ENCODE measurements around the gene MAGEA2. TPM values are rescaled to one million over a fixed set of nuclear protein-coding genes. Genes with fewer than 3 reads are reported as not detected.
"Not testable (repeated sequence)": the region's sequence is repeated elsewhere in the genome, so short reads cannot be mapped to it uniquely, and the experiment has no call there.

Gene MAGEA2
- polyA plus RNA-seq, 2 donors = not detected

- not testable (repeated sequence) for H3K4me3 ChIP-seq (ENCODE audit: low read depth in 1 of 2, low read length in 2 of 2); H3K36me3 ChIP-seq (ENCODE audit: control insufficient read depth in 2 of 2, insufficient read depth in 2 of 2, low read length in 1 of 2); H3K27ac ChIP-seq (ENCODE audit: low read depth in 2 of 2, low read length in 1 of 2); H3K27me3 ChIP-seq (ENCODE audit: control insufficient read depth in 1 of 2, insufficient read depth in 2 of 2, low read length in 2 of 2); H3K4me1 ChIP-seq (ENCODE audit: control insufficient read depth in 2 of 2, insufficient read depth in 2 of 2, low read length in 1 of 2); H3K9me3 ChIP-seq (ENCODE audit: control insufficient read depth in 2 of 2, insufficient read depth in 1 of 2, low read depth in 1 of 2, low read length in 1 of 2)
- WGBS, 2 donors = no CpG with 5 or more reads among the region's 2 CpGs
Measured at GRCh38 chrX:152709173-152709572, 44.5 kb downstream of the MAGEA2 start, which contains the start of gene CSAG2. Gene CSAG2, minus strand, starts transcription at chrX:152709273. Its CDS starts 161 bp downstream, at chrX:152709112.

GRCh38 chrX:152706500-152706899 is 47.1 kb downstream of the MAGEA2 start:
- WGBS, 2 donors = 91% methylated on average over 4 of the region's 7 CpGs
- H3K4me3 ChIP-seq (ENCODE audit: low read depth in 1 of 2, low read length in 2 of 2) = not testable (repeated sequence)

DNA sequence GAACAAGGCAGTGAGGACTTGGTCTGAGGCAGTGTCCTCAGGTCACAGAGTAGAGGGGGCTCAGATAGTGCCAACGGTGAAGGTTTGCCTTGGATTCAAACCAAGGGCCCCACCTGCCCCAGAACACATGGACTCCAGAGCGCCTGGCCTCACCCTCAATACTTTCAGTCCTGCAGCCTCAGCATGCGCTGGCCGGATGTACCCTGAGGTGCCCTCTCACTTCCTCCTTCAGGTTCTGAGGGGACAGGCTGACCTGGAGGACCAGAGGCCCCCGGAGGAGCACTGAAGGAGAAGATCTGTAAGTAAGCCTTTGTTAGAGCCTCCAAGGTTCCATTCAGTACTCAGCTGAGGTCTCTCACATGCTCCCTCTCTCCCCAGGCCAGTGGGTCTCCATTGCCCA is 53.3 kb downstream of the MAGEA2 start:
- H3K9me3 ChIP-seq (ENCODE audit: control insufficient read depth in 2 of 2, insufficient read depth in 1 of 2, low read depth in 1 of 2, low read length in 1 of 2); H3K4me1 ChIP-seq (ENCODE audit: control insufficient read depth in 2 of 2, insufficient read depth in 2 of 2, low read length in 1 of 2); H3K4me3 ChIP-seq (ENCODE audit: low read depth in 1 of 2, low read length in 2 of 2); H3K27me3 ChIP-seq (ENCODE audit: control insufficient read depth in 1 of 2, insufficient read depth in 2 of 2, low read length in 2 of 2); H3K27ac ChIP-seq (ENCODE audit: low read depth in 2 of 2, low read length in 1 of 2); H3K36me3 ChIP-seq (ENCODE audit: control insufficient read depth in 2 of 2, insufficient read depth in 2 of 2, low read length in 1 of 2): not testable (repeated sequence)
- 87 to 93% methylated on average over 3 to 4 of the region's 5 CpGs for WGBS, 2 donors

More at GRCh38 chrX:152706500-152706899, 47.1 kb downstream of the MAGEA2 start:
- not testable (repeated sequence) for H3K9me3 ChIP-seq (ENCODE audit: control insufficient read depth in 2 of 2, insufficient read depth in 1 of 2, low read depth in 1 of 2, low read length in 1 of 2); H3K27me3 ChIP-seq (ENCODE audit: control insufficient read depth in 1 of 2, insufficient read depth in 2 of 2, low read length in 2 of 2); H3K4me1 ChIP-seq (ENCODE audit: control insufficient read depth in 2 of 2, insufficient read depth in 2 of 2, low read length in 1 of 2); H3K27ac ChIP-seq (ENCODE audit: low read depth in 2 of 2, low read length in 1 of 2); H3K36me3 ChIP-seq (ENCODE audit: control insufficient read depth in 2 of 2, insufficient read depth in 2 of 2, low read length in 1 of 2)

Other genes with a start within 250 kb of the MAGEA2 start
- gene GABRQ, start 115.9 kb downstream of the MAGEA2 start, polyA plus RNA-seq = under 1 TPM; 0.28 to 0.60 TPM
- not detected for gene MAGEA3, start 55.0 kb downstream of the MAGEA2 start, polyA plus RNA-seq
- not detected for gene CSAG2, start 44.6 kb downstream of the MAGEA2 start, polyA plus RNA-seq
- not detected for gene MAGEA2B, start 39.2 kb downstream of the MAGEA2 start, polyA plus RNA-seq
- gene CSAG1, start 20.1 kb downstream of the MAGEA2 start, polyA plus RNA-seq = not detected
- not detected for gene MAGEA12, start 20.1 kb downstream of the MAGEA2 start, polyA plus RNA-seq
- gene CSAG3, start 5.4 kb upstream of the MAGEA2 start, polyA plus RNA-seq = not detected
- not detected for gene MAGEA6, start 15.8 kb upstream of the MAGEA2 start, polyA plus RNA-seq
- gene CETN2, start 76.9 kb upstream of the MAGEA2 start, polyA plus RNA-seq = 10 to 100 TPM; 33.8 to 34.4 TPM
- 10 to 100 TPM; 43.3 to 60.6 TPM for gene NSDHL, start 77.2 kb upstream of the MAGEA2 start, polyA plus RNA-seq
- gene ZNF185, start 144.2 kb upstream of the MAGEA2 start, polyA plus RNA-seq = 100 to 1,000 TPM; 217 to 220 TPM
- not detected for gene PNMA5, start 240.3 kb upstream of the MAGEA2 start, polyA plus RNA-seq